Loucy (cell line): ENCODE results near the gene TRIO.

Experiments used
- EZH2phosphoT487 ChIP-seq: fragments of 200-600 bp; IDR thresholded peaks from 2 replicates; pipeline ENCODE4 v1.6.1; 2018; ENCODE audit warnings: antibody characterized with exemption, mild to moderate bottlenecking, moderate library complexity, borderline replicate concordance
- TF ChIP-seq, protein P1 (sequence below): fragments of 200-600 bp; sonication (generic); conservative IDR thresholded peaks from 2 replicates; pipeline ENCODE4 v1.5.1; 2014; ENCODE audit warnings: mild to moderate bottlenecking, antibody characterized with exemption, low read length

DNA sequence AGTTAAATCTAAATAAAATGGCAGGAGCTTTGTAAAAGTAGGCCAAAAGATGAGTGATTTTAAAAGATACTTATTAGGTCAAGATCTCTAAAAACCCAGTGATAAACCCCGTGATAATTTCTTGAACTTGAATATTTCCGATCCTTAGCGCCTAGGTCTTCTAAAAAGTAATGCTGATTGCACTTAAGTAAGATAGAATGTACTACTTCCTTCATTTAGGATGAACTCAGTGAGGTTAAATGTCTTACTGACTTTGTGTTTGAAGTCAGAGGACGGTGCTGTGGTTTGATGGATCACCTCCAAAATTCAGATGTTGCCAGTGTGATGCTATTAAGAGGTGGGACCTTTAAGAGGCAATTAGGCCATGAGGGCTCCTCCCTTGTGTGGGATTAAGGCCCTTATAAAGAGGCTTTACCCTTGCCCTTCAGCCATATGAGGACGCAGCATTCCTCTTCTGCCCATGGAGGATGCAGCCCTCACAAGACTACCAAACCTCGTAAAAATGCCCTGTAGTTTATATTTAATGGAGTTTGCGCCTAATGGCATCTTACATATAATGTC, 130.1 kb downstream of the TRIO start:
- TF ChIP-seq, protein P1, sequence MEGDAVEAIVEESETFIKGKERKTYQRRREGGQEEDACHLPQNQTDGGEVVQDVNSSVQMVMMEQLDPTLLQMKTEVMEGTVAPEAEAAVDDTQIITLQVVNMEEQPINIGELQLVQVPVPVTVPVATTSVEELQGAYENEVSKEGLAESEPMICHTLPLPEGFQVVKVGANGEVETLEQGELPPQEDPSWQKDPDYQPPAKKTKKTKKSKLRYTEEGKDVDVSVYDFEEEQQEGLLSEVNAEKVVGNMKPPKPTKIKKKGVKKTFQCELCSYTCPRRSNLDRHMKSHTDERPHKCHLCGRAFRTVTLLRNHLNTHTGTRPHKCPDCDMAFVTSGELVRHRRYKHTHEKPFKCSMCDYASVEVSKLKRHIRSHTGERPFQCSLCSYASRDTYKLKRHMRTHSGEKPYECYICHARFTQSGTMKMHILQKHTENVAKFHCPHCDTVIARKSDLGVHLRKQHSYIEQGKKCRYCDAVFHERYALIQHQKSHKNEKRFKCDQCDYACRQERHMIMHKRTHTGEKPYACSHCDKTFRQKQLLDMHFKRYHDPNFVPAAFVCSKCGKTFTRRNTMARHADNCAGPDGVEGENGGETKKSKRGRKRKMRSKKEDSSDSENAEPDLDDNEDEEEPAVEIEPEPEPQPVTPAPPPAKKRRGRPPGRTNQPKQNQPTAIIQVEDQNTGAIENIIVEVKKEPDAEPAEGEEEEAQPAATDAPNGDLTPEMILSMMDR, result no peak
- TF ChIP-seq EZH2phosphoT487, result no peak
